ENCODE measurements around the gene TRIP11.

TRIP11 gene

GRCh38 chr14:91956616-91957015 is 83.2 kb downstream of the TRIP11 start:
- TF ChIP-seq CTCF (conservative IDR thresholded peaks at IDR 0.05; ENCODE audit: low read depth, low read length): no peak
- no peak overlapping the region for H3K4me3 ChIP-seq (ENCODE audit: low read depth, low read length)
- no peak for DNase-seq (ENCODE audit: low read depth)

GRCh38 chr14:91955168-91955567 is 84.7 kb downstream of the TRIP11 start:
- no peak for DNase-seq (ENCODE audit: low read depth)
- TF ChIP-seq CTCF (conservative IDR thresholded peaks at IDR 0.05; ENCODE audit: low read depth, low read length): no peak

GRCh38 chr14:91953170-91953985 is 86.5 kb downstream of the TRIP11 start:
- H3K4me3 ChIP-seq (ENCODE audit: low read depth, low read length): no peak overlapping the region
- peak; percentile 29 for DNase-seq (ENCODE audit: low read depth)
- TF ChIP-seq CTCF (conservative IDR thresholded peaks at IDR 0.05; ENCODE audit: low read depth, low read length): no peak

More at GRCh38 chr14:91955168-91955567, 84.7 kb downstream of the TRIP11 start:
- no peak overlapping the region for H3K4me3 ChIP-seq (ENCODE audit: low read depth, low read length)

GRCh38 chr14:91947475-91948184 is 92.2 kb downstream of the TRIP11 start, which contains the start of gene FBLN5:
Gene FBLN5 (minus strand): TSS chr14:91947694. CDS start chr14:91947229, 465 bp downstream.
- peak; percentile 88 for DNase-seq (ENCODE audit: low read depth)
- peak within 1 kb of the TSS; percentile 70 for H3K4me3 ChIP-seq (ENCODE audit: low read depth, low read length)
- TF ChIP-seq CTCF (conservative IDR thresholded peaks at IDR 0.05; ENCODE audit: low read depth, low read length): no peak

GRCh38 chr14:91946622-91947474 is 93.0 kb downstream of the TRIP11 start:
- DNase-seq (ENCODE audit: low read depth): peak; percentile 71
- no peak for TF ChIP-seq CTCF (conservative IDR thresholded peaks at IDR 0.05; ENCODE audit: low read depth, low read length)
- H3K4me3 ChIP-seq (ENCODE audit: low read depth, low read length): peak overlapping the region; percentile 70

GRCh38 chr14:91945751-91946621 is 93.9 kb downstream of the TRIP11 start:
- no peak for TF ChIP-seq CTCF (conservative IDR thresholded peaks at IDR 0.05; ENCODE audit: low read depth, low read length)
- peak overlapping the region; percentile 70 for H3K4me3 ChIP-seq (ENCODE audit: low read depth, low read length)
- DNase-seq (ENCODE audit: low read depth): no peak
